GM21619 (cell line): Measurements from ENCODE around the gene BANP.
A peak's percentile ranks its signal among the peaks of the same experiment; 100 is the strongest.
"Not testable (repeated sequence)": the region's sequence is repeated elsewhere in the genome, so short reads cannot be mapped to it uniquely, and the experiment has no call there.

Source experiments
- ATAC-seq: cut with Tn5 transposase; IDR thresholded peaks from one replicate; pipeline ENCODE4 v1.9.1; 2021; ENCODE audit not compliant: unreplicated experiment

Gene BANP, protein sequence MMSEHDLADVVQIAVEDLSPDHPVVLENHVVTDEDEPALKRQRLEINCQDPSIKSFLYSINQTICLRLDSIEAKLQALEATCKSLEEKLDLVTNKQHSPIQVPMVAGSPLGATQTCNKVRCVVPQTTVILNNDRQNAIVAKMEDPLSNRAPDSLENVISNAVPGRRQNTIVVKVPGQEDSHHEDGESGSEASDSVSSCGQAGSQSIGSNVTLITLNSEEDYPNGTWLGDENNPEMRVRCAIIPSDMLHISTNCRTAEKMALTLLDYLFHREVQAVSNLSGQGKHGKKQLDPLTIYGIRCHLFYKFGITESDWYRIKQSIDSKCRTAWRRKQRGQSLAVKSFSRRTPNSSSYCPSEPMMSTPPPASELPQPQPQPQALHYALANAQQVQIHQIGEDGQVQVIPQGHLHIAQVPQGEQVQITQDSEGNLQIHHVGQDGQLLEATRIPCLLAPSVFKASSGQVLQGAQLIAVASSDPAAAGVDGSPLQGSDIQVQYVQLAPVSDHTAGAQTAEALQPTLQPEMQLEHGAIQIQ

DNA sequence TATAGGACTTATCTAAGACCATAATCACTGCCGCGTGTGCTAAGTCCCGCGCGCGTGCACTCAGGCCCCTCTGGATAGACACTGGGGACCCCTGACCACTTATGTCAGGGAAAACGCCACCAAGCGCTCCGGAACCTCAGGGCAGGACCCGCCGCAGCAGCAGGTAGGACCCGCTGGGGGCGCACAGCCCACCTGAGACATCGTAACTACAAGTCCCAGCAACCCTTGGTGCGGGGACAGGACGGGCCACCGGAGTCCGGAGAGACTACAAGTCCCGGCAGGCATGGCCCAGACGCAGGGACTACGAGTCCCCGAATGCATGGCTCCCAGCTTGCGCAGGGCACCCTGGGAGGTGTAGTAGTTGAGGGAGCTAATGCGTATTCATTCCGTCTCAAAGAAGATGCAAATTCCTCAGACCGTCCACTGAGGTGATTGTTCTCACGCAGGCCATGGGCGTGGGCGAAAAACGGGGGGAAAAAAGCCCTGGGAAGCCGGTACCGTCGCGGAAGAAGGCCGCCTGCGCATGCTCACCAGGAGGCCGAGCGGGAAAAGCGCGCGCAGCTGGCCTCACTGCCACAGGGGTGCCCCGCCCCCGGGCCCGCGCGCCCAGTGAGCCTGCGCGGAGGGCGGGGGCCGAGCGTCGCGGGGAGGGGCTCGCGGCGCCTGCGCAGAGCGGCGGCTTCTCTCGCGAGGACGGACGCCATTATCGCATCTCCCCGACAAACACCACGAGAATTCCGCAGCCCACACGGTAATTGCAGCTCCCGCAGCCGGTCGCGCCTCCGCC, at the start of gene BANP:
BANP (plus strand) TSS at position 670 of the 787 bp plus-strand sequence. CDS start 23,682 bp downstream, outside the sequence.
- ATAC-seq = peak; percentile 84

DNA sequence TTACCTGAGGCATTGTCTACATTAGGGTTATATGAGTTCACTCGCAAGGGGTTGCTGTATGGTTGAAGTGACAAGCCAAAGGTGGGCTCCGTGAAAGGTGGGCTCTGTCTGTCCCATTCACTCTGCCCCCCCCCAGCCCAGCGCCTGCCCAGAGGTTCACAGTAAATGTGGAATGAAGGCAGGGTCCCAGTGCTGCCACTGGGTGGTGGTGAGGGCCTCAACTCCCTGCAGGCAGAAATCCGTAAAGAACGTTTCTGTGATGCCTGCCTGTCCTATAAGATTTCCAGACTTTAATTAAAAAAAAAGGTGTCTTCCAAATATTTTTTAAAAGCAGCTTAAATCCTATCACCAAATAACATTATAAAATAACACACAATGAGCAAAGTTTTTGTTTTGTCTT, 46.3 kb upstream of the BANP start:
- ATAC-seq = not testable (repeated sequence)

DNA sequence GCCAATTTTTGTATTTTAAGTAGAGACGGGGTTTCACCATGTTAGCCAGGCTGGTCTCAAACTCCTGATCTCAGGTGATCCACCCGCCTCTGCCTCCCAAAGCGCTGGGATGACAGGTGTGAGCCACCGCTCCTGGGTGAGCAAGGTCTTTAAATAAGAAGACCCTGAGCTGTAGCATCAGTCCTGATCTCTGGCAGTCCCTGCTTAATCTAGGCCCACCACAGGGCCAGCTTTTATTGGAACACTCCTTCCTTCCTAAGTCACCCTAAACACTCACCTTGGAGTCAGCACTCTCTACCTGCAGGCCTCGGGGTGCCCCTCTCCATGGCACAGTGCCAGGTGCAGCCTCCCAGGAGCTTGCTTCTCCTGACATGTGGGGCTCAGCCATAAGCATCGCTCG, 45.7 kb upstream of the BANP start:
- ATAC-seq = not testable (repeated sequence)

DNA sequence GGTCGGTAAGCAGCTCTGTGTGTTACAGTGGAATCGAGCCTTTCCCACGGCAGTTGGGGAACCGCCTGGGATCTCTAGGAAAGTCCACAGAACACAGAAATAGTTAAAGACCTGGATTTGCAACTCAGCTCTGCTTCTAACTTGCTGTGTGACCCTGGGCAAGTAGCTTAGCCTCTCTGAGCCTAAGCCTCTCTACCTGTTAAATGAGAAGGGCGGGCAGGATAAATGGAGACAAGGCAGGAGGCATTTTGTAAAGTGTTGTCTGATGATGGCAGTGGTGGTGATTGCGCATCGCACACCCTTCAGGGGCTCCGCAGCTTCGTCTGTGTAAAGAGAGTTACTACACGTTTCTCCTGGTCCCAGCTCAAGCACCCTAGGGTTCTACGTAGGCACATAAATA, 43.1 kb upstream of the BANP start:
- ATAC-seq = not testable (repeated sequence)

DNA sequence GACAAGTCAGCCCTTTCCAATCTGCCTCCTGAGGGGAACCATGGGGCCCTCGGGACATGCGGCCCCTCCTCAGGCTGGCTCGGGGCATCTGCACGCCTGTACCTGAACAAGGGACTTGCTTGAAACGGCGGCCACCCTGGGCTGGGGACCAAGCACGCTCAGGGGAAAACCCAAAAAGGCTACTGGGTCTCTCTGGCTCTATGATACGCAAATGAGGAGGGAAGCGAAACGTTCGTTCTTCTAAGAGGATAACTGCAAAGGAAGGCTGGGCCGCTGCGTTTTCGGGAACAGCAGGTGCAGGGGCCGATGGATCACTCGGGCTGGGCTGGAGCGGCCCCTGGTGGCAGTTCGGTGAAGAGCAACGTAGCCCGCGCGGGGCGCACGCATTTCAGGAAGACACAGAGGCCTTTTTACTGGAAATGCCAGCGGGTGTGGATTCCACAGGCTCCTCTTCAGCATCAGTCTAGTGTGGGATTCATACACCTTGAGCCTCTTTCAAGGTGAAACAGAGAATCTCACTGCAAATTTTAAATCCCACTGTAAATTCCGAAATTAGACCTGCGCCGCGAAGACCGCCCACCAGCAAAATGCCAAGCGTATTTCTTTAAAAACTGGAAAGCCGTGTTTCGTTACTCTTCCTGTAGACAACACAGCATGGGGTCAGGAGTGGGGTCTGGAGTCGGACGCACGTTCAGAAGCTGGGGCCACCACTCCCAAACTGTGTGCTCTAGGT, 41.9 kb upstream of the BANP start:
- peak; percentile 92 for ATAC-seq

DNA sequence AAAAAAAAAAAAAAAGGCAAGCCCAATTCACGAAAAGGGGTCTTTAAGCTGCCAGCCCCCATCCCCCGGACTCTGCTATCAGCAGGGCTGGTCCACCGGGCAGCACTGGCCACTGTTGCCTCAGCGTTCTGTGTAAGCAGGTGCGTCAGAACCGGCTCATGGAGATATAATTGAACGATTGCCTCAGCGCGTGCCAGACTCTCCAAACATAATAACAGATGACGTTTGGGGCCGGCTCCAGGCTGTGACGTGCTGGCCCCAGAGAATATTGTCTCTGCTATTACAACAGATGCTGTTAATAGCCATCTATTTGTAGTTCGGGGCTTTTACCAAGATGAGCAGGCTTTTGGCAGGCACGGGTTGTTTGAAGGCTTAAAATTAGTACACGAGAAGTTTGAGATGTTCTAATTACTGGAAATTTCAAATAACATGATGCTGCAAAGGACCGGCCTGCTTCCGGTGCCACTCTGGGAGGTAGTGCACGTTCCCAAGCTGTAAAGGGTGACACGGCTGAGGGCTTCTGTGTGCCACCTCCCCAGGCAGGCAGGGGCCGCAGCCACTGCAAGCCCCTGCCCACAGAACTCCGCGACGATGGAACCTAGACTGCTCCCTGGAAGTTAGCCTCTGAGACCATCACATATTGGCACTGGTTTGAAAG, 40.0 kb upstream of the BANP start:
- ATAC-seq = not testable (repeated sequence)

DNA sequence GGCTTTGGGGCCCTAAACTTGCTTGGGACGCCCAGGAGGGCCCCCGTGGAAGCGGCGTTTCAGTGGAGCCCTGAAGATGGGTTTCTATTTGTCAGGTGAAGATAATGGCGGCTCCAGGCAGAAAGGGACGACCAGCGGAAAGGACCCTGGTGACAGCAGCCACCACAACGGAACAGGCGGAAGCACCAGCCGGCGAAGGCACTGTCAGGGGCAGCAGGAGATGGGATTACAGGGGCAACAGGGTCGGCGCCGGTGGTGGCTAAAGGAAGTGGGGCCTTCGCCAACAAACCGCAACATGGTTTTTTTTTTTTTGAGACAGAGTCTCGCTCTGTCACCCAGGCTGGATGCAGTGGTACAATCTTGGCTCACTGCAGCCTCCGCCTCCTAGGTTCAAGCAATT, 38.5 kb upstream of the BANP start:
- ATAC-seq = not testable (repeated sequence)

DNA sequence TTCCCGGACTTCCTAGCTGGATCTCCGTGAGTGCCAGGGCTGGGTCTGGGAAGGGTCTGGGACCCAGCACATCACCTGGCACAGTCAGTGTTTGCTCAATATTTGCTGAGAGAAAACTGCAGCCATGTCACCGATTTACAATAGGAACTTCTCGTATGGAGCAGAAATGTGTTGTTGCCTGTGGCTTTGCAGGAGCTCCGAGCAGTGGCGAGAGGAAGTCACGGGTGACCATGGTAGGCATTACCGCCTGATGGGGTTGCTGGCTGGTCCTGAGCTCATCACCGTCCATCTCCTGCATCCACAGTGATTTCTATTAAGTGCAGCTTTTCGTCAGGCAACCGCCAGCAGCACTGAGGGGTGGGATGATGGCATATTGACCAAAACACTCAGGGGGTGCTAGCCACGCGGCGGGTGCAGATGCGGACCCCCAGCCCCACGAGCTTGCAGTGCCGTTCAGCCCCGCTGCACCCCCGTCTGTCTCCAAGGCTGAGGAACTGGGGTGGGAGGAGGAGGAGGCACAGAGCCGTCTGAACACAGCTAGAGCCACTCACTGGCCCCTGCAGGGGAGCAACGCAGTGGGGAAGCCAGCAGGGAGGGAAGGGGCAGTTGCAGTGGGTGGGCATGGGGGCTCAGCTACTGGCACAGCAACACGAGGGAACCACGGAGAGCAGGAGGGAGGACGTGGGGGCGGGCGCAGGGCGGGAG, 37.1 kb upstream of the BANP start:
- not testable (repeated sequence) for ATAC-seq

DNA sequence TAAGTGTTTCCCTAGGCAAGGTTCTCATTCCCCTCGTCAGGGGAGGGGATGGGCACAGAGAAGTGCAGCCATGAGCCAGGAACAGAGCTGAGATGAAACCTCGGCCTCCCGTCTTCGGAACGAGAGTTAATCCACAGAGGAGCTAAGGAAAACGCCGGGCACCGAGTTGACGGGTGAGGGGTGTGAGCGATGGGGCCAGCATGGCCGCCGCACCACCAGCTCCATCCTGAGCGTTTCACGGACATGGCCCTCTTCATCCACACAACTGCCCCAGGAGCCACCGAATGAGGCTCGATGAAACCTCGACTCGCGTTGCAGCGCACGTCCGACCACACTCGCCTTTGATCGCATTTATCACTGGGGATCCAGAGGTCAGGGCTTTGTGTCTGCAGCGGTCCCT, 36.4 kb upstream of the BANP start:
- ATAC-seq = no peak

DNA sequence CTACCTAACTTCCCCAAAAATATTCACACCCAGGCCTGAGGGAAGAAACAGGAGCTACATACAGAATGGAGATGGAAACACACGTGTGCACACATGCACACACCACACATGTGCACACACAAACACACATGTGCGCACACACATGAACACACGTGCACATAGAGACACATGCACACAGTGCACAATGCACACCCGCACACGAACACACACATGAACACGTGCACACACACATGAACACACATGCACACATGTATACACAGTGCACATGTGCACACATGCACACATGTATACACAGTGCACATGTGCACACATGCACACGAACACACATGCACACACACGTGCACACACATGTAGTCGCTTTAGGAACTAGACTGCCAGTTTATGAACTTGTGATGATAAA, 33.7 kb upstream of the BANP start:
- ATAC-seq = no peak

DNA sequence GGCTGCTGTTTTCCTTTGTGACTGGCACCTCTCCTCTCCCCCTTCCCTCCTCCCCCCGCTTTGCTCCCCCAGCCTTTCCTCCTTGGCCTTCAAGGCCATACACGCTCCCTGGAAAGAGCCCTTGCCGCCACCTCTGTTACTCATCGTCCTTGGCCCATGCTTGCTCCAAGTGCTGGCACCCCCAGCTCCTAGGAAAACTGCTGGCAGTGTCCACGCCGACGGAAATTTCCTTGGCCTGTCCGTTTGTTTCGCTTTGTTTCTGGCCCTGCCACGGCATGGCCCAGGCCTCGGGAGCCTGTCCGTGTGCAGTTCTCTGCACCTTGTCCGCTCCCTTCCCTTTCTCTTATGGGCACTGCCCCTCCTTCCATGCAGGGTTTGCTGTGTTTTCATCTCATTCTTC, 32.9 kb upstream of the BANP start:
- ATAC-seq = no peak

DNA sequence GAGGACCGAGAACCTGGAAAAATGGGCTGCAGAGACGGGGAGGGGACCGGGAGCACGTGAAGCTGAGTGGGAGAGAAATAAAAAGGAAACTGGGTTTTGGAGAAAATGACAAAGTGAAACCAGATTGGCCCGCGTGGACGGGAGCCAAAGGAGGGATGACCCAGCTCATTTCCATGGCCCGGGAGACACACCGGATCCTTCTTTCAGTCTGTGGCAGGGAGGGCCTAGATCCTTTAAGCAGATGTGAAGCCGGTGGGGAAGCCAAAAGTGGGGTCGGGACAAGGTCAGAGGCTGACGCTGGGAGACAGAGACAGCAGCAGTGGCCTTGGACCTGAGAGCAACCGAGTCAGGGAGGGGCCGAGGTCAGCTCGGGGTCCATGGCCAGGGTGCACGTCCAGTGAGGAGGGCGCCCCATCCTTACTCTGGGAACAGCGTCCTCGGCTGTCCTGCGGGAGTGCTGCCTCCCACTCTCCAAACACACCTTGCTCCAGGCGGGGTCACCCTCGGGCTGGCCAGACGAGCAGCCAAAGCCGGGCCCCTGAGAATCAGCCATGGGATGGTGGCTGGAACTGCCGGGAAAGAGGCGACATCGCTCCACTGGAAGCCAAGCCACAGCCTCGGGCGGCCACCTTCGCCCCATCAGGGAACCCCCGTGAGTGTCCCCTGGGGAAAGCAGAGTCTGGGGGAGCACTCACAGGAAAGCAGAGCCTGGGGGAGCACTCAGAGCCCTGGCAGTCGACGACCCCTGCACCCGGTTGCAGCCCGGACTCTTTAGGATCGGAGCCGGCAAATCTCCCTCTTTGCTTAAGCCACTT, 32.2 kb upstream of the BANP start:
- no peak for ATAC-seq

DNA sequence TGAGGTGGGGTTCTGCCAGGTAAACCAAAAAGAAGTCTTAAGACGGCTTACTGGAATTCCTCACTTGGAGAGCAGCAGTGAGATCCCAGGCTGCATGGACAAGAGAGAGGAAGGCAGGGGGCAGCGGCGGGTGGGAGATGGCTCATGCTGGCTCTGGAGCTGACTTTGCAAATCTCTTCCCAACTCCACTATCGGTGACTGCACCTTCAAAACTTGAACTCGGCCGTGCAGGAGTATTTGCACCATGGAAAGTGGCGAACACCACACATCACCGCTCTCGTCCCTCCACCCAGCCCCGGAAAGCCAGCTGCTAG, 31.6 kb upstream of the BANP start:
- ATAC-seq = no peak

DNA sequence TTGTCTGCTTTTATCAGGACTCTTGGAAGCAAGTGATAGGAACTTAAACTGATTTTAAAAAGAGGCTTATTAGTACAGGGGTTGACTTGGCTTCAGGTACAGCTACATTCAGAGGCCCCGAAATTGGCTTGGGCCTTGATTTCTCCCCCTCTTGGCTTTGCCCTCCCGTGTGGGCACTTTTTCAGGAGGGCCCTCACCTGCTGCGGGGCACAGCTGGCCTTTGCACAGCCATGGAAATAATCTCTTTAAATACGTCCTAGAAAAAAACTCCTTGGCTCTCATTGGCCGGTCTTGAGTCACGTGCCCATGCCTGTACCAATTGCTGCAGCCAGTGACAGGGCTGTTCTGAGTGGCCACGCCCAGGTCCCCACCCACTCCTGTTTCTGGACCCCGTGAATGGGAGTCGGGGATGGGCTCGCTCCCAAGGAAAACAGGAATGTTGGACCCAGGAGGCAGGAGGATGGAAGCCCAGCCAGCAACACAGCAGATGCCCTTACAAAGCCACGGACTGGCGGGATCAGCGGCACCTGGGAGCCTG, 29.9 kb upstream of the BANP start:
- ATAC-seq = no peak

DNA sequence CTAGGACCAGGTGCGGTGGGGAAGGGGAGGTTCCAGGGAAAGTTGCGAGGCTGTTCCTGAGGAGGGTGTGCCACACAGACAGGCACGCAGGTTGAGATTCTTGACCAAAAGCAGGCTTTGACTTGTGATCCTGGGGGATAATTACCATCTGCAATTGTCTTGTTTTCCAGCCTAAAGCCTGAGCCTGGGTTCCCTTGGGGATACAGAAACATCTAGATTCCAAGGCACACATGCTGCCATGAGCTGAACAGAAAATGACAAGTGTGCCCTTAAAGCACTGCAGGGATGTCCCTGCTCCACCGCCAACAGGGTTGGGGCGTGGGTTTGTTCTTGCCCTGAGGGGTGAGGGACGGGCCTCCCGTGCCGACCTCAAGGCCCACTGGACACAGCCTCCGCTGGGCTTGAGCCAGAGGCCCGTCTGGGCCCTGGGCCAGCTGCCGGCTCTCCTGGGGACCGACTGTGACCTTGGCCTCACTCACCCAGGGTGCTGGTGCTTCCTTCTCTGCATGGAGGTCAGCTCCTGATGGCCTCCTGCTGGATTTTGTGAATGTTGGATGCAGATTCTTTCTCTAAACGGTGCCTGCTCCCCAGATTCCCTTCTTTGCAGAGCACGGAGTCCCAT, 28.9 kb upstream of the BANP start:
- ATAC-seq = no peak

DNA sequence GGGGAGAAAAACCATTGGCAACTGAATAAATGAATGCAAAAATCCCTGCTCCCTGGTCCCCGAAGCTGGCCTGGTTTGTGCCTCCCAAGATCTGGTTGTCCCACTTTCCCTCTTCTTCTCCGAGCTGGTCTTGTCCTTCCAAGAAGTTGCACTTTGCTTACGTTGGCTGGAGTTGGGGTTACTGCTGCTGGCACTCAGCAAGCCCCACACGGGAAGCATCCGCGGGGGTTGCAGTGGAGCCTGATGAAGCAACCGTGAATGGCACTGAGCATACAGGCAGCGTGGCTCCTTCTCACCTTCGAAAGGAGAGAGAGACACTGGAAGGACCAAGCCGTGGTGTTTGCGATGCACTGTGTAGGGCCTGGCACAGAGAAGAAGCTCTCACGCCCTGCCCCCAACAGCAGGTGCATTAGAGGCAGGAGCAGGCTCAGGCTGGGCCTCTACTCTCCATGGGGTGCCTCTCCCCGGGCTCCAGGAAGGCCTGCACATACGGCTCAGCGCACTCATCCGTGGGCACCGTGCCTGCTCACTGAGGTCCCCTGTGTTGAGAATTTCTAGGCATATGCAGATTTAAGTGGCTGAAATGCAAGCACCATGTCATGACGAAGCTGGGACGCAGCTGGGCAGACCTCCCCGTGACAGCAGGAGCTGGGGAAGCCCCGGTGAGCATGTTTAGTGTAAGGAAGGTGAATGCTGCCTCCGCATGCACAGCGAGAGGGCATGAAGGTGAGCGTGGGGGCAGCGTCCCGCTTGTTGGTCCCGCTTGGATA, 27.0 kb upstream of the BANP start:
- peak; percentile 80 for ATAC-seq

DNA sequence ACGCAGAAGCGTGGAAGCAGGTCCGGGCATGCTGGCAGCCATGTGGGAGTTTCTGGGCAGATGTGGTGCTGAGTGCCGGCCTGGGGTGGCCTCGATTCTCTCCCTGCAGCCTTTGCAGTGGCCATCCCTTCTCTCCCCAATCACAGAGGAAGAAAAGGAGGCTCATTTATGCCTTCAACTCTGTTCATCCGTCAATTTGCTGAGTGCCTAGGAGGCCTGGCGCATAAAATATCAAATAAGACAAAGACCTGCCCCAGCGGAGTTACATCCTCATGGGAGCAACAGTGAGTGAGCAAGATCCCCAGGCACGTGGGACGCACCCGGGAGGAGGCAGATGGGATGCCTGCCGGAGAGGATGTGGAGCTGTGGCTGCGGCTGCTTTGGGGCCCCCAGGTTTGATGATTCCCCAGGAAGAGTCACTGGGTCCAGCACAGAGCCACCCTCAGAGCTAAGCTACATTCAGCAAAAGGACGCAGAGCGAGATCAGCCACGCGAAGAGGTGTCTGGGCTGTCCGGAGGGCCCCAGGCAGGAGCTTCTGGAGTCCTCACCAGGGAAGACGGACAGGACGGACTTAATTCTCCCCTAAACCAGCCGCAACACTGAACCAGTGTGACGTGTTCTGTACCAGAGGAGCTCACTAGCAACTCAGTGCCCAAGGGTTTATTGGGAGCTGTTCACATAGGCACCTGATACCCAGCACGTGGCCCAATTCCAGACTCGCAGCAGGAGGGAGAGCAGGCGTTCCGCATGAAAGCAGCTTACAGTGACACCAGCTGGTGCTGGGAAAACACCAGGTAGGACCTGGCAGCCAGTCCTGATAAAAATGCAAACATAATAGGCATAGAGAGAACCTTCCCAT, 26.2 kb upstream of the BANP start:
- no peak for ATAC-seq
